ENCODE data around the gene TRIP13. TPM values are rescaled to one million over a fixed set of nuclear protein-coding genes. Genes with fewer than 3 reads are reported as not detected.

The TRIP13 gene
- total RNA-seq, 4 donors from 2014 or later = 1.1 to 1.7 (median 1.3) TPM; not detected in 1

DNA sequence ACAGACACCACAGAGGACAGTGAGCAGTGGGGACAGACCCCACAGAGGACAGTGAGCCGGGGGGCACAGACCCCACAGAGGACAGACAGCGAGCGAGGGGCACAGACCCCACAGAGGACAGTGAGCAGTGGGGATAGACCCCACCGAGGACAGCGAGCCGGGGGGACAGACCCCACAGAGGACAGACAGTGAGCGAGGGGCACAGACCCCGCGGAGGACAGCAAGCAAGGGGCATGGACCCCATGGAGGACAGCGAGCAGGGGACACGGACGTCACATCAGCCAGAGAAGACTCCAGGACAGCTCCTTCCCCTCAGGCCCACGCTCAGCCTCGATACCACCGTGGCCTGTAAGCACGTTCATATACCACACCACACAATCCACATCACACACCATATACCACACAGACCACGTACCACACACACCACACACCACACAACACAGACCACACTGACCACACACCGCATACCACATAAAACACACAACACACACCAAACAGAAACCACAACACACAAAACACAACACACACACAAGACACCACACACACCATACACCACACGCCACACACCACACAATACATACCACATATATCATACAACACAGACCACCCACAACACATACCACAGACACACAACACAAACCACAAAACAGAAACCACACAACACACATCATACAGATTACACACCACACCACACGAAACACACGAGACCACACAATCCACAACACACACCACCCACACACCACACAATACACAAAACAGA, 36.7 kb upstream of the TRIP13 start:
- Histone ChIP-seq H3K27ac (no peak overlapping the region), H3K36me3 (no peaks in the 10 kb centered on the region), H3K4me1 (no peaks in the 10 kb centered on the region), H3K9me3 (no peaks in the 10 kb centered on the region), H3K4me3 (replicated peaks in 1 of 3) (no peak overlapping the region), H3K27me3 (no peaks in the 10 kb centered on the region)
- DNase-seq = no peak
- intact Hi-C loops (cut with DNase I) = no loop called here
- 77 to 80% methylated on average over 21 of the region's 21 CpGs for WGBS, 2 donors
- TF ChIP-seq POLR2A (IDR thresholded peaks at IDR 0.05) = no peak
- TF ChIP-seq, protein P1, sequence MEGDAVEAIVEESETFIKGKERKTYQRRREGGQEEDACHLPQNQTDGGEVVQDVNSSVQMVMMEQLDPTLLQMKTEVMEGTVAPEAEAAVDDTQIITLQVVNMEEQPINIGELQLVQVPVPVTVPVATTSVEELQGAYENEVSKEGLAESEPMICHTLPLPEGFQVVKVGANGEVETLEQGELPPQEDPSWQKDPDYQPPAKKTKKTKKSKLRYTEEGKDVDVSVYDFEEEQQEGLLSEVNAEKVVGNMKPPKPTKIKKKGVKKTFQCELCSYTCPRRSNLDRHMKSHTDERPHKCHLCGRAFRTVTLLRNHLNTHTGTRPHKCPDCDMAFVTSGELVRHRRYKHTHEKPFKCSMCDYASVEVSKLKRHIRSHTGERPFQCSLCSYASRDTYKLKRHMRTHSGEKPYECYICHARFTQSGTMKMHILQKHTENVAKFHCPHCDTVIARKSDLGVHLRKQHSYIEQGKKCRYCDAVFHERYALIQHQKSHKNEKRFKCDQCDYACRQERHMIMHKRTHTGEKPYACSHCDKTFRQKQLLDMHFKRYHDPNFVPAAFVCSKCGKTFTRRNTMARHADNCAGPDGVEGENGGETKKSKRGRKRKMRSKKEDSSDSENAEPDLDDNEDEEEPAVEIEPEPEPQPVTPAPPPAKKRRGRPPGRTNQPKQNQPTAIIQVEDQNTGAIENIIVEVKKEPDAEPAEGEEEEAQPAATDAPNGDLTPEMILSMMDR (IDR thresholded peaks at IDR 0.05) = no peak

DNA sequence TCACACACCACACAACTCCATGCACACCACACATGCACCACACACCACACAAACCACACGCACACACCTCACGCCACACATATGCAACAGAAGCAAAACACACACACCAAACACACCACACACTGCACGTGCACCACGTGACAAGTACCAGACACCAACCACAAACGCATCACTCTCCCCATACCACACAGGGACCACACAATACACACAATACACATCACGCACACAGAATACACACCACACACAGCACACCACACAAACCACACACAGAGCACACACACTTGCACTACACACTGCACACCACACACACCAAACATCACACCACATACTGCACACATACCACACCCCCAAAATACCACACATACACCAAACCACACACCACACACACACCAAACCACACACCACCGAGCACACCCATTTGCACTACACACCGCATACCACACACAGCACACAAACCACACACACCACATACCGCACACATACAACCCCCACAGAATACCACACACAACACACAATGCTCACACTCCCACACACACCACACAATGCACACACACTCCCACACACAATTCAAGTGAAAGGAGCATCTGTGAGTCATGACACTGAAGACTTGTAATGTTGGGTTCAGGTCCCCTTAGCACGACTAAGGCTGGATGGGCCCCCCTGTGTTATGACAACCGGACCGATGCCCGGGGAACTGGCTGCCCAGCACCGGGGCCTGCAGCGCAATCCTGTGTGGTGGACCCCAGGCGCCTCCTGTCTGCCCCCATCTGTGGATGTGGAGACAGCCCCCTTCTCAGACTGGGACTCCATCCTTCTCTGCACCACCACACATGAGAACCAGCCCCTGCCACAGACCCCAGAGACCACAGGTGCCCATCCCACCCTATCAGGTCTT, 35.9 kb upstream of the TRIP13 start:
- WGBS, 2 donors = 89 to 92% methylated on average over 9 to 16 of the region's 16 CpGs
- Histone ChIP-seq H3K27ac (no peak overlapping the region), H3K4me3 (replicated peaks in 1 of 3) (no peak overlapping the region), H3K36me3 (no peaks in the 10 kb centered on the region), H3K9me3 (no peaks in the 10 kb centered on the region), H3K4me1 (no peaks in the 10 kb centered on the region), H3K27me3 (no peaks in the 10 kb centered on the region)
- TF ChIP-seq, protein P1 (IDR thresholded peaks at IDR 0.05) = no peak
- intact Hi-C loops (cut with DNase I) = no loop called here
- DNase-seq = no peak

DNA sequence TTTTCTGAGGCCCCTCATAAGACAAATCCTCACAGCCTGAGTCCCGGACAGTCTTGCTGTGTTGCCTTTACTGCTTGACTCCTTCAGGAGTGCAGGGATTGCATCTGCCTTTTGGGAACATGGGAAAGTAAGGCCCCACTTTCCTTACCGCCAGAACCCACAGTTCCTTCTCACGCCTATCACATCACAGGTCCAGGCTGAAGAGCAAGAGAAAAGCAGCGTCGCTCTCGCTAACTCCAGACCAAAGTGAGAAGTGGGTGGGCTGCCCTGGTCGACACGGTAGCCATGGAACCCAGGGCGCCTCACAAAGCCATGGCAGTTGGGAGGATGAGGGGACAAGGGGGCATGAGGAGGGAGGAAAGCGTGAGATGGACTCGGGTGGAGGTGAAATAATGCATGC, 34.0 kb upstream of the TRIP13 start:
- no peak overlapping the region for H3K4me3 ChIP-seq (replicated peaks in 1 of 3)
- peaks cover 7 to 10% of the 10 kb centered on the region in 2 donors for H3K36me3 ChIP-seq
- no peaks in the 10 kb centered on the region for H3K27me3 ChIP-seq
- intact Hi-C loops (cut with DNase I) = no loop called here
- H3K4me1 ChIP-seq = no peaks in the 10 kb centered on the region
- no peak for TF ChIP-seq POLR2A (IDR thresholded peaks at IDR 0.05)
- TF ChIP-seq, protein P1 (IDR thresholded peaks at IDR 0.05) = no peak
- H3K9me3 ChIP-seq = no peaks in the 10 kb centered on the region
- no peak overlapping the region for H3K27ac ChIP-seq
- WGBS, 2 donors = 87 to 91% methylated on average over 11 of the region's 11 CpGs
- no peak for DNase-seq

DNA sequence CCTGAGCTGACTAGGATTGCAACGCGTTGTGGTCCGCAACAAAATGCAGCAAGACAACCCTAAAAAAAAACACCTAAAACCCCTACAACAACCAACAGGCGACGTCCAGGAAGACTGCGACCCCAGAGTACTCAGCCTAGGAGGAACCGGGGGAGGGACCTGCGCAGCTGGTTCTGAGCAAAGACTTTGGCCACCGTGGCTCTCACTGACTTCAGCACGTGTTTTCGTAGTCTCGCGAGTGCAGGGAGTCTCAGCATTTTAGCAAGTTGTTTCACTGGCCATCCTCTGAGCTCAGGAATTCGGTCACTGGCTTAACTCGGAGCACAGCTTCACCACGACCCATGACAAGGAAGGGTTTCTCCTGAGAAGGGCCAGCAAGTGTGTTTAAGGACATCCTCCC, 33.3 kb upstream of the TRIP13 start:
- DNase-seq = no peak
- peaks cover 12 to 16% of the 10 kb centered on the region in 2 donors for H3K36me3 ChIP-seq
- intact Hi-C loops (cut with DNase I) = no loop called here
- H3K4me3 ChIP-seq (replicated peaks in 1 of 3) = no peak overlapping the region
- no peak for TF ChIP-seq POLR2A (IDR thresholded peaks at IDR 0.05)
- TF ChIP-seq, protein P1 (IDR thresholded peaks at IDR 0.05) = no peak
- H3K9me3 ChIP-seq = no peaks in the 10 kb centered on the region
- no peaks in the 10 kb centered on the region for H3K4me1 ChIP-seq
- H3K27me3 ChIP-seq = no peaks in the 10 kb centered on the region
- H3K27ac ChIP-seq = no peak overlapping the region
- 55 to 57% methylated on average over 16 of the region's 16 CpGs for WGBS, 2 donors

All from thyroid gland (tissue), 4 donors.